ENCODE measurements around the gene TACO1. TPM values are rescaled to one million over a fixed set of nuclear protein-coding genes. Genes with fewer than 3 reads are reported as not detected.

The TACO1 gene
- polyA plus RNA-seq (2013, experiment 1 of 2) = 13.2 TPM
- polyA plus RNA-seq (2013, experiment 2 of 2) = 13.7 TPM

- H2AK5ac ChIP-seq (ENCODE audit: low read depth, low read length) = peak within 1 kb of the TSS; percentile 81
- no CpG with 5 or more reads among the region's 61 CpGs for WGBS, 2 donors (ENCODE audit: extremely low coverage in 2 of 2, insufficient read length in 2 of 2, insufficient replicate concordance in 1 of 2)
- no peak within 1 kb of the TSS for H3K4ac ChIP-seq (ENCODE audit: low read length)
- no peak within 1 kb of the TSS for H4K91ac ChIP-seq (ENCODE audit: low read depth, low read length, poor library complexity)
- H3K79me1 ChIP-seq (ENCODE audit: low read depth, low read length) = peaks cover 4% of the 10 kb centered on the region
- peaks cover 4 to 6% of the 10 kb centered on the region in 2 donors for H3K4me1 ChIP-seq (ENCODE audit: control insufficient read depth in 2 of 2, insufficient read depth in 1 of 2, low read depth in 1 of 2, low read length in 2 of 2)
- H3K27me3 ChIP-seq (ENCODE audit: control insufficient read depth in 3 of 3, insufficient read depth in 3 of 3, low read depth in 1 of 3, low read length in 3 of 3) = no peaks in the 10 kb centered on the region
- H3K9ac ChIP-seq (ENCODE audit: low read depth, low read length, poor library complexity) = peak within 1 kb of the TSS; percentile 95
- no peaks in the 10 kb centered on the region for H3K9me3 ChIP-seq (replicated peaks in 1 of 2; ENCODE audit: control insufficient read depth in 2 of 2, insufficient read depth in 1 of 2, low read depth in 1 of 2, low read length in 2 of 2)
- peak within 1 kb of the TSS; percentile 90 for H3K23ac ChIP-seq (ENCODE audit: low read depth, low read length, poor library complexity)
- no peak within 1 kb of the TSS for H2BK5ac ChIP-seq (ENCODE audit: low read length)
- no peak within 1 kb of the TSS for H4K8ac ChIP-seq (ENCODE audit: low read depth, low read length)
- H2AFZ ChIP-seq (ENCODE audit: low read length) = peak within 1 kb of the TSS; percentile 91
- peak within 1 kb of the TSS; percentile 79 for H3K4me2 ChIP-seq (ENCODE audit: insufficient read depth, low read length, poor library complexity, severe bottlenecking)
- no peak within 1 kb of the TSS for H3K27ac ChIP-seq (replicated peaks; ENCODE audit: low read length)
- H2BK15ac ChIP-seq (ENCODE audit: low read length) = no peak within 1 kb of the TSS
- H3K14ac ChIP-seq (ENCODE audit: low read length) = no peak within 1 kb of the TSS
- H2BK12ac ChIP-seq (ENCODE audit: low read length) = no peak within 1 kb of the TSS
- H3K36me3 ChIP-seq (replicated peaks in 1 of 2; ENCODE audit: control insufficient read depth in 2 of 2, insufficient read depth in 2 of 2, low read length in 2 of 2) = peaks cover 13 to 21% of the 10 kb centered on the region in 2 donors
- peak; percentile 74 for DNase-seq (ENCODE audit: low spot score)
- peak within 1 kb of the TSS; percentile 93 to 97 for H3K4me3 ChIP-seq (ENCODE audit: low read length in 2 of 2)
- H3K18ac ChIP-seq (ENCODE audit: low read length) = peak within 1 kb of the TSS; percentile 70
- no peak within 1 kb of the TSS for H2BK120ac ChIP-seq (ENCODE audit: low read depth, low read length)
Observed at GRCh38 chr17:63600569-63601438, at the start of gene TACO1. Gene TACO1 (plus strand): TSS chr17:63600895. CDS start chr17:63601084, 189 bp downstream.

DNA sequence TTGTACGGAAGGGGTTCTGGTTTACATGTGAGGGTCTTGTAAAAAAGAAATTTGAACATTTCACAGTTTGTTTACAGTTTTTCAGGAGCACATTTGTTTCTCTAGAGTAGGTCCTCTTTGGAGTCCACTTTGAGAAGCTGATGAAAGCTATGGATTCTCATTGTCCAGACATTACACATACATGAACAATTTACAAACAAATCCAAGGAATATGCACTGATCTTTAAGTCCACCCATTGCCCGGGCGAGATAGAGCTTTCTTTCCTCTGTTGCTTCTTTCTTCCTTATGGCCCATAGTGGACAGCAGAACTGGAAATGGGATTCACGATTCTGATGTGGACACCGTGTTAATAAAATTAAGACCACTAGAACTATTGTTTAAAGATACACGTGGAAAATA lies 48.5 kb upstream of the TACO1 start:
- H2BK120ac ChIP-seq (ENCODE audit: low read depth, low read length) = no peak overlapping the region
- H2BK15ac ChIP-seq (ENCODE audit: low read length) = no peak overlapping the region
- no peak overlapping the region for H3K4me2 ChIP-seq (ENCODE audit: insufficient read depth, low read length, poor library complexity, severe bottlenecking)
- H3K27me3 ChIP-seq (ENCODE audit: control insufficient read depth in 3 of 3, insufficient read depth in 3 of 3, low read depth in 1 of 3, low read length in 3 of 3) = no peaks in the 10 kb centered on the region
- H2AK5ac ChIP-seq (ENCODE audit: low read depth, low read length) = no peak overlapping the region
- no peak overlapping the region for H3K23ac ChIP-seq (ENCODE audit: low read depth, low read length, poor library complexity)
- H3K27ac ChIP-seq (replicated peaks; ENCODE audit: low read length) = no peak overlapping the region
- peaks cover 3 to 33% of the 10 kb centered on the region in 2 donors for H3K36me3 ChIP-seq (replicated peaks in 1 of 2; ENCODE audit: control insufficient read depth in 2 of 2, insufficient read depth in 2 of 2, low read length in 2 of 2)
- no CpG with 5 or more reads among the region's 6 CpGs for WGBS, 2 donors (ENCODE audit: extremely low coverage in 2 of 2, insufficient read length in 2 of 2, insufficient replicate concordance in 1 of 2)
- no peak overlapping the region for H3K9ac ChIP-seq (ENCODE audit: low read depth, low read length, poor library complexity)
- H2BK12ac ChIP-seq (ENCODE audit: low read length) = no peak overlapping the region
- H4K8ac ChIP-seq (ENCODE audit: low read depth, low read length) = no peak overlapping the region
- no peak for DNase-seq (ENCODE audit: low spot score)
- no peak overlapping the region for H2AFZ ChIP-seq (ENCODE audit: low read length)
- peak overlapping the region in 1 of 2 donors; percentile 73 for H3K4me3 ChIP-seq (ENCODE audit: low read length in 2 of 2)
- peaks cover 8% of the 10 kb centered on the region for H3K79me1 ChIP-seq (ENCODE audit: low read depth, low read length)
- peaks cover 4 to 12% of the 10 kb centered on the region in 2 donors for H3K4me1 ChIP-seq (ENCODE audit: control insufficient read depth in 2 of 2, insufficient read depth in 1 of 2, low read depth in 1 of 2, low read length in 2 of 2)
- no peak overlapping the region for H3K14ac ChIP-seq (ENCODE audit: low read length)
- H4K91ac ChIP-seq (ENCODE audit: low read depth, low read length, poor library complexity) = no peak overlapping the region
- no peak overlapping the region for H3K18ac ChIP-seq (ENCODE audit: low read length)
- H3K4ac ChIP-seq (ENCODE audit: low read length) = no peak overlapping the region
- H2BK5ac ChIP-seq (ENCODE audit: low read length) = no peak overlapping the region
- H3K9me3 ChIP-seq (replicated peaks in 1 of 2; ENCODE audit: control insufficient read depth in 2 of 2, insufficient read depth in 1 of 2, low read depth in 1 of 2, low read length in 2 of 2) = no peaks in the 10 kb centered on the region

DNA sequence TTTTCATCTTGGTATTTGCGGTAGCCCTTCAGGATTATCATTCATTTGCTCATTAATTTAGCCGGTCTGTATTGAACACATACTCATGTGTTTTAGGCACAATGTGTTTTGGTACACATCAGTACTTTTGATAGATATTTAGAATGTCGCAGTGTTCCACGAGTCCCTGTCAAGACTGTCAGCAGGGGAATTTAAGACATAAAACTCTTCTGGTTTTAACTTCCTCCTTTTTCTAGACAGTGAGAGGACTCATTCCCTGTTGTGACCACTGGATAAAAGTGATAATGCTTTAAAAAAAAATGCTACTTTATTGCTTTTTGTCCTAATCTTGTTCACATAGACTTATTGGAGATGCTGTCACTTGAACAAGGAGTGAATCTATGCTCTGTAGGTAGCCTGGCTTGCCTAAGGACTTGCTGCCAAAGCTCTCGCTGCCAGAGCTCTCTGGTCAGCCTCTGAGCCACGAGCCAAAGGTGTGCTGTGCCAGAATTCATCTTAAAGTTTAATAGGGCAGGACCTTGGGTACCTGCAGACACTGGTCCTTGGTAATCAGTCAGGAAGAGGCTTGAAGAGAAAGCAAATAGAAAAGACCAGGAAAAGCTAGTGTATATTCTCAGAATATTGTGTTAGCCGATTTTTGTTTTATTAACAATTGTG lies 45.1 kb upstream of the TACO1 start:
- Histone ChIP-seq H2BK120ac (ENCODE audit: low read depth, low read length) (no peak overlapping the region), H3K23ac (ENCODE audit: low read depth, low read length, poor library complexity) (no peak overlapping the region)
- no CpG with 5 or more reads among the region's 7 CpGs for WGBS, 2 donors (ENCODE audit: extremely low coverage in 2 of 2, insufficient read length in 2 of 2, insufficient replicate concordance in 1 of 2)

GRCh38 chr17:63557416-63557815 lies 43.3 kb upstream of the TACO1 start:
- Histone ChIP-seq H2BK120ac (ENCODE audit: low read depth, low read length) (no peak overlapping the region), H3K27me3 (ENCODE audit: control insufficient read depth in 3 of 3, insufficient read depth in 3 of 3, low read depth in 1 of 3, low read length in 3 of 3) (no peaks in the 10 kb centered on the region), H2AK5ac (ENCODE audit: low read depth, low read length) (no peak overlapping the region), H2BK5ac (ENCODE audit: low read length) (no peak overlapping the region), H2BK15ac (ENCODE audit: low read length) (no peak overlapping the region), H4K91ac (ENCODE audit: low read depth, low read length, poor library complexity) (no peak overlapping the region), H3K23ac (ENCODE audit: low read depth, low read length, poor library complexity) (no peak overlapping the region), H2BK12ac (ENCODE audit: low read length) (no peak overlapping the region), H4K8ac (ENCODE audit: low read depth, low read length) (no peak overlapping the region), H3K9me3 (replicated peaks in 1 of 2; ENCODE audit: control insufficient read depth in 2 of 2, insufficient read depth in 1 of 2, low read depth in 1 of 2, low read length in 2 of 2) (no peaks in the 10 kb centered on the region), H2AFZ (ENCODE audit: low read length) (no peak overlapping the region), H3K4me1 (ENCODE audit: control insufficient read depth in 2 of 2, insufficient read depth in 1 of 2, low read depth in 1 of 2, low read length in 2 of 2) (peaks cover 0 to 9% of the 10 kb centered on the region in 2 donors), H3K4ac (ENCODE audit: low read length) (no peak overlapping the region), H3K27ac (replicated peaks; ENCODE audit: low read length) (no peak overlapping the region), H3K14ac (ENCODE audit: low read length) (no peak overlapping the region), H3K18ac (ENCODE audit: low read length) (no peak overlapping the region), H3K79me1 (ENCODE audit: low read depth, low read length) (peaks cover 10% of the 10 kb centered on the region), H3K4me3 (ENCODE audit: low read length in 2 of 2) (no peak overlapping the region), H3K9ac (ENCODE audit: low read depth, low read length, poor library complexity) (no peak overlapping the region), H3K4me2 (ENCODE audit: insufficient read depth, low read length, poor library complexity, severe bottlenecking) (no peak overlapping the region), H3K36me3 (replicated peaks in 1 of 2; ENCODE audit: control insufficient read depth in 2 of 2, insufficient read depth in 2 of 2, low read length in 2 of 2) (peaks cover 3 to 35% of the 10 kb centered on the region in 2 donors)
- WGBS, 2 donors (ENCODE audit: extremely low coverage in 2 of 2, insufficient read length in 2 of 2, insufficient replicate concordance in 1 of 2) = no CpG with 5 or more reads among the region's 2 CpGs
- no peak for DNase-seq (ENCODE audit: low spot score)

More for the DNA sequence above, 45.1 kb upstream of the TACO1 start:
- Histone ChIP-seq H4K8ac (ENCODE audit: low read depth, low read length) (no peak overlapping the region), H4K91ac (ENCODE audit: low read depth, low read length, poor library complexity) (no peak overlapping the region), H3K18ac (ENCODE audit: low read length) (no peak overlapping the region), H3K79me1 (ENCODE audit: low read depth, low read length) (peaks cover 10% of the 10 kb centered on the region), H2BK5ac (ENCODE audit: low read length) (no peak overlapping the region), H3K4me3 (ENCODE audit: low read length in 2 of 2) (no peak overlapping the region), H3K27ac (replicated peaks; ENCODE audit: low read length) (no peak overlapping the region), H3K36me3 (replicated peaks in 1 of 2; ENCODE audit: control insufficient read depth in 2 of 2, insufficient read depth in 2 of 2, low read length in 2 of 2) (peaks cover 3 to 37% of the 10 kb centered on the region in 2 donors), H3K4me1 (ENCODE audit: control insufficient read depth in 2 of 2, insufficient read depth in 1 of 2, low read depth in 1 of 2, low read length in 2 of 2) (peaks cover 4 to 12% of the 10 kb centered on the region in 2 donors), H3K4me2 (ENCODE audit: insufficient read depth, low read length, poor library complexity, severe bottlenecking) (no peak overlapping the region), H2AFZ (ENCODE audit: low read length) (no peak overlapping the region), H2AK5ac (ENCODE audit: low read depth, low read length) (no peak overlapping the region), H3K27me3 (ENCODE audit: control insufficient read depth in 3 of 3, insufficient read depth in 3 of 3, low read depth in 1 of 3, low read length in 3 of 3) (no peaks in the 10 kb centered on the region), H3K14ac (ENCODE audit: low read length) (no peak overlapping the region), H3K9me3 (replicated peaks in 1 of 2; ENCODE audit: control insufficient read depth in 2 of 2, insufficient read depth in 1 of 2, low read depth in 1 of 2, low read length in 2 of 2) (no peaks in the 10 kb centered on the region), H2BK15ac (ENCODE audit: low read length) (no peak overlapping the region), H3K4ac (ENCODE audit: low read length) (no peak overlapping the region), H2BK12ac (ENCODE audit: low read length) (no peak overlapping the region), H3K9ac (ENCODE audit: low read depth, low read length, poor library complexity) (no peak overlapping the region)
- DNase-seq (ENCODE audit: low spot score) = no peak
